HEK293 (cell line): ENCODE results near the gene GNB5.

Source experiments
- CTCF ChIP-seq: fragments of 450-650 bp; formaldehyde crosslinking; IDR thresholded peaks from 2 replicates; pipeline ENCODE4 v1.5.1; 2016; ENCODE audit warnings: missing biosample characterization, missing genetic modification characterization
- YY1 ChIP-seq: fragments of 450-650 bp; formaldehyde crosslinking; IDR thresholded peaks from 2 replicates; pipeline ENCODE4 v1.5.1; 2018; ENCODE audit warnings: missing biosample characterization, missing genetic modification characterization
- ZNF513 ChIP-seq: fragments of 450-650 bp; IDR thresholded peaks from 2 replicates; pipeline ENCODE4 v1.5.1; 2018; ENCODE audit warnings: missing biosample characterization, missing genetic modification characterization
- ZNF544 ChIP-seq: fragments of 450-650 bp; formaldehyde crosslinking; IDR thresholded peaks from 2 replicates; pipeline ENCODE4 v1.5.0; 2017; ENCODE audit warnings: missing biosample characterization, missing genetic modification characterization
- ZSCAN4 ChIP-seq: fragments of 450-650 bp; formaldehyde crosslinking; IDR thresholded peaks from 2 replicates; pipeline ENCODE4 v1.5.1; 2017; ENCODE audit warnings: missing biosample characterization, missing genetic modification characterization

GRCh38 chr15:52076889-52077781 lies 114.1 kb downstream of the GNB5 start:
- TF ChIP-seq ZSCAN4 (tag by site-specific recombination): no peak
- no peak for TF ChIP-seq CTCF (tag by site-specific recombination)
- TF ChIP-seq YY1 (tag by site-specific recombination): no peak
- TF ChIP-seq ZNF513: no peak
- no peak for TF ChIP-seq ZNF544 (tag by site-specific recombination)
